Omental fat pad (tissue), 4 donors: ENCODE measurements around the gene CTRB2. TPM values are rescaled to one million over a fixed set of nuclear protein-coding genes. Genes with fewer than 3 reads are reported as not detected.

Experiments
- ATAC-seq: fragments of 150-250 bp; one replicate; pipeline ENCODE4 v1.9.1; 2016; ENCODE audit warnings: mild to moderate bottlenecking, moderate library complexity; ENCODE audit not compliant: low FRiP score
- DNase-seq: peaks from one replicate; pipeline ENCODE4 v3.0.0-alpha.2; 2019; ENCODE audit warnings: low spot score
- total RNA-seq, 4 donors: library from RNA; depleted of rRNA; stranded (reverse); fragments of >200 nt; gene quantifications; one replicate each; pipeline ENCODE4 v1.1.0, GENCODE V29; 2016
- TF ChIP-seq, protein P1 (sequence below), 3 donors: fragments of 450-650 bp; IDR thresholded peaks; one replicate each; pipeline ENCODE4 v1.5.1; 2016 to 2017; ENCODE audit warnings: antibody characterized with exemption in 3 of 3, mild to moderate bottlenecking in 3 of 3, moderate library complexity in 2 of 3

Gene CTRB2
- total RNA-seq, 4 donors from 2014 or later = not detected

DNA sequence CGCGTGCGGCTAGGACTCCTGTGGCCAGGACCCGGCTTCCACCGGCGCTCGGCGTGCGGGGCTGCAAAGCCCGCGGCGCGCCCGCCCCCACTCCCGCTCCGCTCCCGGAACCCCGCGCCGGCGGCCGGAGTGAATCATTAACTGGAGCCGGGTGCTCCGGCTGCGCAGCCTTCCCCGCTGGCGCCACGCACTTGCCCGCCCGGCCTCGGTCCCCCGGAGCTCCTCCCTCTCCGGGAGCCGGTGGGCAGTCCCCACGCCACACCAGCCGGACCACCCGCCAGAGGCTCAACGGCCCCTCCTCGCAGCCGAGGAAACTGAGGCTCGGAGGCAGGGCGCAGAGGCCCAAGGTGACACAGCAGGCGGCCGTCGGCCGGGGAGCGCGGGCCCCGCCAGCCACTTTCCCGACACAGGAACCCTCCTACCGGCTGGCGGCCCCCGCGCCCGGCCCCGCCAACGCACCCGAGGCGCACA is 43.9 kb upstream of the CTRB2 start:
- peak; percentile 38 for ATAC-seq
- TF ChIP-seq, protein P1, sequence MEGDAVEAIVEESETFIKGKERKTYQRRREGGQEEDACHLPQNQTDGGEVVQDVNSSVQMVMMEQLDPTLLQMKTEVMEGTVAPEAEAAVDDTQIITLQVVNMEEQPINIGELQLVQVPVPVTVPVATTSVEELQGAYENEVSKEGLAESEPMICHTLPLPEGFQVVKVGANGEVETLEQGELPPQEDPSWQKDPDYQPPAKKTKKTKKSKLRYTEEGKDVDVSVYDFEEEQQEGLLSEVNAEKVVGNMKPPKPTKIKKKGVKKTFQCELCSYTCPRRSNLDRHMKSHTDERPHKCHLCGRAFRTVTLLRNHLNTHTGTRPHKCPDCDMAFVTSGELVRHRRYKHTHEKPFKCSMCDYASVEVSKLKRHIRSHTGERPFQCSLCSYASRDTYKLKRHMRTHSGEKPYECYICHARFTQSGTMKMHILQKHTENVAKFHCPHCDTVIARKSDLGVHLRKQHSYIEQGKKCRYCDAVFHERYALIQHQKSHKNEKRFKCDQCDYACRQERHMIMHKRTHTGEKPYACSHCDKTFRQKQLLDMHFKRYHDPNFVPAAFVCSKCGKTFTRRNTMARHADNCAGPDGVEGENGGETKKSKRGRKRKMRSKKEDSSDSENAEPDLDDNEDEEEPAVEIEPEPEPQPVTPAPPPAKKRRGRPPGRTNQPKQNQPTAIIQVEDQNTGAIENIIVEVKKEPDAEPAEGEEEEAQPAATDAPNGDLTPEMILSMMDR (IDR thresholded peaks at IDR 0.05) = no peak
- DNase-seq = no peak

DNA sequence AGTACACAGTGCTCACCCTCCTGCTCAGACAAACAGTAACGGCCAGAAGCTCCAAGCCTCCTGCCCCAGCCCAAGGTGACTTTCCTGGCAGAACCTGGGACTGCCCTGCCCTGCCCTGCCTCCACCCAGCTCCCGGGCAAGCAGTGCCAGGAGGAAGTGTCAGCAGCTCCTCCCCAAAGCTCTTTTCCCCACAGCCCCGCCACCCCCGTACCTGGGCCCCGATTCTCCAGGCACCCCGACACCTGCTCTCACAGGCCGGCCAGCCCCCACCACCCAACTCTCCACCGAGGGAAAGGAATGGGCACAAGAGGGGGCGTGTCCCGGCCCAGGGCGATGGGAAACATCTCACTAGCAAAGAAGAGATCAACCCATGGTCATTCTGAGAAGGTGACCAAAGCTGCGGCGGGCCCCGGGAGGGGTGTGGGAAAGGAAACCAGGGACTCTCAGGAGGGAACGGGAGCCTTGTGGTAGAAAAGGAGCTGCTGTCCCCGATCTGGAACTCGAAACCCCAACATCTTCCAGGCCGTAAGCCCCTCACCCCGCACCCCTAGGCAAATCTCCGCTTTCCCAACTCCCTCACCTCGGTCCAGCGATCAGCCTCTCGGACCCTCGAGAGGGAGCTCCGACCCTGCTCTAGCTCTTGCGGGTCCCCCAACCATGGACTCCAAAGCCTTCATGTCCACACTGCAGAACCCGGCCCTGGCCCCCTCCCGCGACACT is 43.3 kb upstream of the CTRB2 start:
- no peak for DNase-seq
- TF ChIP-seq, protein P1 (IDR thresholded peaks at IDR 0.05) = no peak
- no peak for ATAC-seq

DNA sequence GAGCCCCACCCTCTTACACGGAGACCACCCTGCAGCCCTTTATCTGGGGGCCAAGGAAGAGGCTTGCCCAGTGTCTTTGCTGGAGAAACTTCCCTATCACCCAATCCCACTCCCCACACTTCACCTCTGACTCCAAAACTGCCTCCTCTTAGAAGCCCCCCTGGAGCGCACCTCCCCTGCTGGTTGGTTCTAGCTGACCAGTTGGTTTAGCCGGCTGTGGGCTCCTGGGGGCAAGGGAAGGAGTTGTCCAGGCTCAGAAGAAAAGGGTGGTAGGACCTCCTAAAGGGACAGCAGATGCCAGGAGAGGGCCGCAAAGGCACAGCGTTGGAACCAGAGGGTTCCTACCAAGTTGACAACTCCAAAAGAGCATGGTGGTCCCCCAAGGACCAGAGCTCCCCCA is 42.5 kb upstream of the CTRB2 start:
- ATAC-seq = no peak
- DNase-seq = no peak
- TF ChIP-seq, protein P1 (IDR thresholded peaks at IDR 0.05) = no peak

DNA sequence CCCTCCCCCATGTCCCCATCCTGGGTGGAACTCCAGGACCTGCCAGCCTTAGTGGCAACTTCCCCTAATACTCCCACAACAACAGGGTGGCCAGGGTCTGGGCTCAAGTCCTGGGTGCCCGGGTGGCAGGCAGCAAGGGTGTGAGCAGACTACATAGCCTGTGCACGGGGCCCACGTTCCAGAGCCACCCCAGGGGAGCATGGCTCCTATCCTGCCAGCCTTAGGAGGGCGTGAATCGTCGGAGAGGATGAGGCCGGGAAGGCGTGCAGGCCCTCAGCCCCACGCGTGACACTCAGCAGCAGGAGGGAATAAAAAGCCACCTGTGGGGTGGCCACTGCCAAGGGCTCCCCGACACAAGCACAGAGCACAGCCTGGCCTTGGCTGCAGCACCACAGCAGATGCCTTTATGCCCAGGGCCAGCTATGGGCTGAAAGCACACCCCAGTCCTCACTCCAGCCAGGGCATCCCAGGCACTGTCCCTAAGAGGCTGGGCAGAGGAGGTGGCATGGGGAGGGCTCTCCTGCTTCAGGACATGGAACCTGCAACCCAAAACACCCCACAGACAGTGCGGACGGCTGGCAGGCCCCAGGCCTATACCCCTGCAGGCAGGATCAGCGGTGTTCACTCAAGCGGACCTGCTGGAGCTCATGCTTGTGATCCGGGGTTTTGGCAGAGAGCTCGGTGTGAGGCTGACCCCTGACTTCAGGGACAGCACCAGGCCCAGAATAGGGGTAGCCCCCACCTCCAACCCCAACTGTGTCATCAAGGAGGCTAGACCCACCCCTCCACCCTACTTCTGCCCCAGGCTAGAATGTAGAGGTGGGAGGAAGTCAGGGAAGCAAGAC is 41.8 kb upstream of the CTRB2 start:
- ATAC-seq (no peak), DNase-seq (no peak)
- TF ChIP-seq, protein P1 (IDR thresholded peaks at IDR 0.05) = no peak

DNA sequence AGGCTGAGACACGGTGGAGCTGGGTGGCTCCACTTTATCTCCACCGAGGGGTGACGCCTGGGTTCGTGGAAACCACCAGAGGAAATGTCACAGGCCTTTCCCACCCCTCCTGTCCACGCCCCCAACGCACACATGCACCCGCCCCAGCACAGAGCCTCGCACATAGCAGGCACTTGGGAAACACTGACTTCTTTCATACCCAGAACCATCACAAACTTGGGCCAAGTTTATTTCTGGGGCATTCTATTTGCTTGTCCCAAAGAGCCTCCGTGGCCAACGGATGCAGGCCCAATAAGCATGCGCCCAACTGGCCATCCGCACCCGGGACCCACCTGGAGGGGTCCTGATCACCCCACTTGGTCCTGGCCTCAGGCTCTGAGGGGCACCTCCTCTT is 41.2 kb upstream of the CTRB2 start:
- ATAC-seq = no peak
- no peak for DNase-seq
- TF ChIP-seq, protein P1 (IDR thresholded peaks at IDR 0.05) = no peak

DNA sequence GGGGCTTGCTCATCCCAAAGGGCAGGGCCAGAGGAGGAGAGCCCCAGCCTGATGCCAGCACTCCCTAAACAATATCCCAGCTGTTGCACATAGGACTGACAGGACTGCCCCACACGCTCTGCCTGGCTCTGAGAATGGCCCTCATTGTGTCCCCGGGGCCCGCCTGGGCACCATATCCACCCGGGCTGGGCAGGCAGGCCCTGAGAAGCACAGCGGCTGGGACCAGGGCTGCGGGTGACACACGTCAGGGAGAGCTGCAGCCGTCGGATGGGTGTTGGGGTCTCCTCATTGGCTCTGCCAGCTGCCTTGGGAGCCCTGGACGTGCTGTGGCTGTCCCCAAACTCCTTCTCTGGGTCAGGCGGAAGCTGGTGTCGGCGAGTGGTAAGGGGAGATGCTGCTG is 40.3 kb upstream of the CTRB2 start:
- DNase-seq (no peak), ATAC-seq (no peak)

More for the DNA sequence above, 40.3 kb upstream of the CTRB2 start:
- TF ChIP-seq, protein P1 (IDR thresholded peaks at IDR 0.05) = no peak
